ENCODE results near the gene CIB2.

Gene CIB2

DNA sequence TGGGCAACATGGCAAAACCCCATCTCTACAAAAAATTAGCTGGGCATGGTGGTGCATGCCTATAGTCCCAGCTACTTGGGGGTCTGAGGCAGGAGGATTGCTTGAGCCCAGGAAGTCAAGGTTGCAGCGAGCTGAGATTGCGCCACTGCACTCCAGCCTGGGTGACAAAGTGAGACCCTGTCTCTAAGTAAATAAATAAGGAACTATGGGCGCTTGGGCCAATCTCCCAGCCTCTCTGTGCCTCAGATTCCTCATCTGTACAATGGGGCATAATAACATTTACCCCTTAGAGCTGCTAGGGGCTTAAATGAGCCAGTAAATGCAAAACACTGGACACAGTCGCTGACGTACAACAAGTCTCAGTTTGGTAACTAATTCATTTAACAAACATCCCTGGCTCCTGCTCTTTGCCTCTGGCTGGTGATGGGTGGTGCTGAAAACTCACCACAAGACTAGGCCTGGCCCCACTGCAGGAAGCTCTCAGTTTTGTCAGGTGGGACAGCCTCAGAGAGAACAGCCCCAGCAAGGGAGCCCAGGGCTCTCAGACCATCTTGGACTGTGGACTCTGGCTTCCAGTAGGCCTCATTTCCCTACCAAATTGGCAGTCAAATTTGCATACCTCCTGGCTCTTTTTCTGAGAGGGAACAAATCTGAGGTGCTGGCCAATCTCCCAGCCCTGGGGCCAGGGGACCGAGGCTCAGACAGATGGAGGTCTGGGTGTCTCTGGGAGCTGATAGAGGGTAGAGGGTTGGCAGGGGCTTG is 47.4 kb downstream of the CIB2 start:
- no peak for DNase-seq (ENCODE audit: low spot score)

DNA sequence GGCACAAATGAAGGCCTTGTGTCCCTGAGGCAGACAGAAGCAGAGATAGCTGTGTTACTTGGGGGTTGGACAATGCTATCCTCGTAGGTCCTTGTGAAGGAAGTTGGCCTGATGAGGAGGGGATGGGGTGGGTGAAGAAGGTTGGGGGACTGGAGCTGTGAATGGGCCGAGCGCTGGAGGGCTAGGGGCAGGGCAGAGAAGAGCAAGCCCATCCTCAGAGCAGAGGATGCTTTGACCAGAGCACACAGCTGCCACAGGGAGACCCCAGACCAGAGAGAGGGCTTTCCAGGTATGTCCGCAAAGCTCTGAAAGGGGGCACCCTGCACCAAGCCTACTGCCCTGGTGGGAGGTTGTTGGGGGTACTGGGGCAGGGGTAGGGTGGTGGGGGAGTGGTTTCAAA is 48.1 kb downstream of the CIB2 start:
- DNase-seq (ENCODE audit: low spot score): no peak

DNA sequence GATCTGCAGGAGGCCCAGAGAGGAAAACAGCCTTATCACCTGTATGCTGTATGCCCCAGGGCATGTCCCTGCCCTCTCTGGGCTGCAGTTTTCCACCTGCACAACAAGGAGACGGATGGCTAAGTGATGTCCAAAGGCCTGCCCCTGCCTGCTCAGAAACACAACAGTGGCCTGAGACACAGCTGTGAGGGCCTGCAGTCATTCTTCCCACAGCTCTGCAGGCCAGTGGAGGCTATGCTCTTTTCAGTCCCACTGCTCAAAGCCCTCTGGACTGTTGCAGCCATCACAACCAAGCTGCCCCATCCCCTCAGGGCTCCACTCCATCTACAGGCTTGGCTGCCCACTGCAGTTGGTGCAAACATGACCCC is 48.5 kb downstream of the CIB2 start:
- DNase-seq (ENCODE audit: low spot score): no peak

DNA sequence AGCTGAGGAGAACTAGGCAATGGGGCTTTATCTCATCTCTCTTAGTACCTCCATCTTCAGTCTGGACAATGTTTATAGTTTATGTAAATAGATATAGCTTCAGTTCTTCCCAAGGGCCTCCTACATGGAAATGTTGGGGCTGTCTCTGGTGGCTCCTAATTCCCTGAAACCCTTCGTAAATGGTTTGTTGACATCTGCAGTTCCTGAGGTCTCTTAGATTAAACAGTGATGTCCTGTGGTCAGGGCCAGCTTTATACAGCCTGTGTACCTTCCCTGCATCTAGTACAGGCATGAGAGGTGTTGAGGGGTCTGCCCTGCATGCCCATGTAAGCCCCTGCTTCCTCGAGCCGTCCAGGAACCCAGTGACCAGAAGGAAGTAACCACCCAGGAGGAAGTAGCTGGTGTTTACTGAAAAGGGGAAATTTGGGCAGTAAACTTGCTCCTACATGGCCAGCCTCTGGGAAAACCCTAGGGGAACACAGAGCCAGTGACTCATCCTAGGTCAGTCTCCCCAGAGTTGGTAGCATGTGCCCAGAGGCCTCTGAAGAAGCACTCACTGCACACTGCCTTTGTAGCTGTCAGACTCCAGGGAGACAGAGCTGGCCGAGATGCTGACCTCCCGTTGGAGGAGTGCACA is 49.0 kb downstream of the CIB2 start:
- DNase-seq (ENCODE audit: low spot score): no peak

DNA sequence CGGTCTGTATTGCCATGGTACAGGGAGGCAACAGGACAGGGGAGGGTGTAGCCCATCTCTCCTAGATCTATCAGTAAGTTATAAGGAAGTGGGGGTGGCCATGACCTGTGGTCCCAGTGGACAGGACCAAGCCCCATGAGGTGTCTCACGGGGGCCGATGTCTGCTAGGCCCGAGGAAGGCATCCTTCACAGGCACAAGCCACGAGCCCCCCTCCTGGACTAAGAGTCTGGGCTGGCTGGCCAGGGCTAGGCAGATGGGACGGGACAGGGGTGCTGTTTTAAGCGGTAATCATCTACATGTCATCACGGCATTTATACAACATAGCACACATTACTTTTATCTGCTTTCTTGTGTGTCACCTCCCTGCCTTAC is 51.2 kb downstream of the CIB2 start:
- no peak for DNase-seq (ENCODE audit: low spot score)

DNA sequence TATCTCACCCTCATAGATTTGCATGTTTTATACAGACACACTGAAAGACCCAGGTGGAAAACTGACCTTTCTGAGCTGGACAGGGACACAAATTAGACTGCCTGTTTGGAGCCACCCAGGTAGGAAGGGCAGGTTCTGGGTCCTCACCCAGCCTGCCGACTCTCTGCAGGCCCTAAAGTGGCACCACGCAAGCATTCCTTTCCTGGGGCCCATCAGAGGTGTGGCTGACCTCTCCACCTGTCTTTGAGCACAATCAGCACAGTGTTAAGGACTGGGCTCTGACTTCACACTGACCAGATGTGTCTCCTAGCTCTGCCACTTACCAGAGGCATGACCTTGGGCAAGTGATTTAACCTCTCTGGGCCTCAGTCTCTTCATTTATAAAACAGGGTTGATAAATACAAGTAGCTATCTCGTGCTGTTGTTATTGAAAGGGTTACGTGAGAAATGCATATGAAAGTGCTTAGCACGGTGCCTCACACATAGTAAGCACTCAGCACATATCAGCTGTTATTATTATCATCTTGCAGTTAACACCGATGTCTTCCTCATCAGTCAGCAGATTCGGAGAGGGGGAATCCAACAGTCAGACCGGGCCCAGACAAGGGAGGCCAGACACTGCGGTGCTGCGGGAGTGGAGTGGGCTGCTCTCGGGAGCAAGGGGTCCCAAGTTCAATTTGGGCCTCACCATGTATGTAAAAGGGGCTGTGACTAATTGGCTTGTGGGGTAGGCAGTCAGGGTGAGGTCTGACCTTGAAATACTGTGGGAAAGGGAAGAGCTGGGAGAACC is 51.8 kb downstream of the CIB2 start:
- DNase-seq (ENCODE audit: low spot score): no peak

DNA sequence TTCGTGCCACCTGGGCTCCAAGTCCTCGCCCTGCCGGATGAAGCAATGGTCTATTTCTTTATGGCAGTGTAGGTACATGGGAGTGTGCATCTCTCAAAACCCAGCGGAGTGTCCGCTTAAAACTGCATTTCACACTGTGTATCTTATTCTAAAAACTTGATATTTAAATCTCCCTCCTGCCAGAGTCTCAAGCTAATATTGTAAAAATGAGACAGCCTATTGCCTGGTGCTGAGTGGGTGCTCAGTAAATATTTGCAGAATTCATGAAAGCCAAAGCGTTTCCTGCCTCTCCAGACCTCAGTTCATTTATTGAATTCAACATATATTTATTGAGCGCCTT is 53.4 kb downstream of the CIB2 start:
- no peak for DNase-seq (ENCODE audit: low spot score)

DNA sequence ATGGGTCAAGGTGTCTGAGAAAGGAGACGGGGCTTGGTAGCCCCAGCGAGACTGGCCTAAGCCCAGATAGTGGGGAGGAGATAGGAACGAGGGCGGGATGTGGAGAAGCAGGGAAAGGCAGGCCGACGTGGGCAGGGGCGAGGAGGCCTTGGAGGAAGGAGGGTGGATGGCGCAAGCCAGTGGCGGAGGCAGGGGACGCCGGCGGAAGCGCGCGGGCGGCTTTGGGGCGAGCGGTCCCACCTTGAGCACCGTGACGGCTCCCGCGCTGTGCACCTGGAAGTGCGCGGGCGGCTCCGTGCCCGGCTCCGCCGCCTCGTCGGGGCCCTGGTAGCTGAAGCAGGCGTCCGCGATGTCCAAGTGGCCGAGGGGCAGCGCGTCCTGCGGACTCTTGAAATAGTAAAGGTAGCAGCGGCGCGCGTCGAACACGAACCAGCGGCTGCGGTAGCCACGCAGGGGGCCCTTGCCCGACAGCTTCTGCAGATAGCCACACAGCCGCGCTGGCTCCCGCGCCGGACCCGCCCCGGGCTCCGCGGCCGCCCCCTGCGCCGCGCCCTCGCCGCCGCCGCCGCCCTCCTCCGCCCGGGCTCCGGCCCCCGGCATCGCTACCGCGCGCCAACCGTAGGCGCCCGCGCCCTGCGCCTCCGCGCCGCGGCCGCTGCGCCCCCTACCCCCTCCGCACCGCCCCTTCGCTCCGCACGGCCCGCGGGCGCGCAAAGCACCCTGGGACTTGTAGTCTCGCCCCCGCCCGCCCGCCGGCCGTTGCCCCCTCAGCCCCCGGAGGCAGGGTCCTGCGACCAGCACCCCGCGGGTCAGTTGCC is 54.0 kb downstream of the CIB2 start, which contains the start of gene TBC1D2B:
Gene TBC1D2B, minus strand, starts transcription at position 659 of the 818 bp plus-strand sequence. Its CDS starts 59 bp downstream, at position 600.
- peak; percentile 81 for DNase-seq (ENCODE audit: low spot score)

DNA sequence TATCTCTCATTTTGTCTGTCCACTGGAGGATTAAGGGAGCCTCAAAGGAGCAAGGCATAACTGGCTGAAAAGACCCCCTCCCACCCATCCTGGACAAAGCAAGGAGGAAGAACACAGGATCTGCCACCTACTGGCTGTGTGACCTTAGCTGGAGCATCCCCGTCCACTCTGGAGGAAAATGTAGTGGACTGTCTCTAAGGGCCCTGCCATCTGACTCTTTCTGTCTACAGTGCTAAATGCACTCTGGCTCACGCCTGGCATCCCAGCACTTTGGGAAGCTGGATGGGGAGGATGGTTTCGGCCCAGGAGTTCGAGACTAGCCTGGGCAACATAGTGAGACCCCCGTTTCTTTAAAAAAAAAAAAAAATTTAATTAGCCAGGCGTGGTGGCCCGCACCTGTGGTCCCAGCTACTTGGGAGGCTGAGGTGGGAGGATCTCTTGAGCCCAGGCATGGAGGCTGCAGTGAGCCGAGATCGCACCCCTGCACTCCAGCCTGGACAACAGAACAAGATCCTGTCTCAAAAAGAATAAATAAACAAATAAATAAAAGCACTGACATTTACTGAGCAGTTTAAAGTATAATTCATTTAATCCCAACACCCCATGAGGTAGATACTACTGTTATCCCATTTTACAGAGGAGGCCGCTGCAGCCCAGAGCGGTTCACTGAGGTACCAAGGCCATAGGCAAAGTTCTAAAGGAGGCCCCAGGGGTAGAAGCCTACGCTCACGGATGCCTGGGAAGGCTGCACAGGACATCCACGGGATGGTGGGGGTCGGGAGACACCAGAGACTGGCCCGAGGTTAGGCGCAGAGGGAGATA is 54.8 kb downstream of the CIB2 start:
- no peak for DNase-seq (ENCODE audit: low spot score)

DNA sequence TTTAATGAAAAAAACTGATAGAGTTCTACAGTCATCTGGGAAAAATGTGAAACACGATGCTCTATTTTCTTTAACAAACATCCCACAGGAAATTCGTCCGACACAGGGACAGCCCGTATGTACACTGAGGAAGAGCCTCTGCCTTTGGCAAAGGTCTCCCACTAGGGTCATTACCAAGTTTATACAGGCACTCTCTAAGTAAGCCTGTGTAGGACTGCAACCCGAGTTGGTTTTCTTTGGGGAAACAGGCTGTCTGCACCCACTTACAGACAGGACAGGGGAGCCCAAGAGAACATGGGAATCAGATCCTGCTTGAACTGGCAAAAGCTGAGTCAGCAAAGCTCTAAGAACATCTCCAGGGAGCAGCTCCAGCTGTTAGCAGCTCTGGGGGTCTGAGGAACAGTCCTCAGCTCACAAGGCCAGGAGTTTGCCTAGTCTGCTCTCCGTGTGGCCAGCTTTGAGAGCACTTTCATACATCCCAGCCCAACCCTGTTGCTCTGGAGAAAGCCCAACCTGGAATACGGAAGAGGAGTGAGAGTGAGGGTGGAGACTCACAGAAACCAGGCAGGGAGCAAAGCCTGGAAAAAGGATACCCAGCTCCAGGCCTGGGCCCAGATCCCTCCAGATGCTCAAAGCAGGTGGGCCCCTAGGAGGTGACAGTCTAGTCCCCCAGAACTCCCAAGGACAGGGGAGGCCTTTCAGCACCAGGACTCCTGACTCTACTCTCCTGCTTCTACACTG is 55.6 kb downstream of the CIB2 start:
- peak; percentile 70 for DNase-seq (ENCODE audit: low spot score)

DNA sequence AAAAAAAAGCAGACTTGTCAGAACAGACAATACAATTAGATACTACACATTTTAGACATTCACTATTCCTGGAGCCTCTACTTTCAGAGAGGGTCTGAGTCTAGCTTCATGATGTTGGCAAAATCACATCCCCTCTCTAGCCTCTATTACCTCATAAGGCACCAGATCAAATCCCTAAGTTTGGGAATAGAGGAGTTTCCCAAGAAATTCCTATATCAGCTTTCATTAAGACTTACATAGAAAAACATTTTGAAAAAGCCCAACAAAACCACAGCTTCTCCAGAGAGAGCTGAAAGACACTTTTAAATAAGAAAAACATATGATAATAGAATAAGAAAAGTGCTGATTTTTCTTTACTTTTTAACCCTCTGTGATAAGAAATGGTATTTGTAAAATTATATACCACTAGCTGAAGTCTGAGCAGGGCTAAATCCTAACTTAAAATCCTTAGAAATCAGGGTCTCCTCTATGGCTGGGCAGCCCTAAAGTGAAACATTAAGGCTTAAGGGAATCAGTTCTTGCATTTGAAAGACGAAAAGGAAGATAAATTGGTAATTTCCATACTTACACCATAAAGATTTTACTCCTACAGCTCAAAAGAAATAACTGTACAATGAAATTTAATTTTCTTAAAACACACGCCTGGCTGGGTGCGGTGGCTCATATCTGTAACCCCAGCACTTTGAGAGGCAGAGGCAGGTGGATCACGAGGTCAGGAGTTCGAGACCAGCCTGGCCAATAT is 58.0 kb downstream of the CIB2 start:
- no peak for DNase-seq (ENCODE audit: low spot score)

DNA sequence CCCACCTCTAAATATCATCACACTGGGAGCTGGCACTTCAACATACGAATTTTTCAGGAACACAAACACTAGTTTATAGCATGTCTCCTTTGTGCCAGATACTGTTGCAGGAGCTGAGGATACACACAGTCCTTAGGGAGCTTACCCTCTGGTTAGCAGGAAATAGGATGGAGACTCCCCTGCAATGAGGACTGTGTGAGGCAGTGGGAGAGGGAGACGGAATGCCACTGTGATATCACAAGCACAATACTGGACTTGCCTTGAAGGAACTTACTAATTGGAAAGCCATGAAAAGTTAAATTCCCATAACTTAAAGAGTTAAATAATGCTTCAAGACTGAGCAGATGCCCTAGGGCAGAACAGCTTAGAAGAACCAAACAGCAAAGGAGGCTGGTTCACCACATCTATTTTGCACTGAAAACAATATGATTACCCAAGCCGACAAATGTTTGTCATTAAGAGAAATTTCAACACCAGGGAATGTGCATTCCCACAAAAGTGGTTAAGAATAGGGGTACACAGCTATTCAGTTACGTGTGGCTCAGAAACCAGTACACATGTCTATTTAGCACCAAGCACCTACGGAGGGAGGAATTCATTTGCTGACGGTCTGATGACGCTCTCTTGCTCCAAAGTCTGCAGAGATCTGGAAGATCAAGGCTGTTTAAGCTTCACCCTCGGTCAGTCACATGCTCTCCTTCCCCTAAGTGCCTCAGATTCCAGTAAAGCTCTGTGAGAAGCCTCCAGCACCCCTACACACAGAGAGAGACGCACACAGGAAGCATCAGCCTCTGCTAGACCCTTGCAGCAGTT is 59.0 kb downstream of the CIB2 start:
- no peak for DNase-seq (ENCODE audit: low spot score)

DNA sequence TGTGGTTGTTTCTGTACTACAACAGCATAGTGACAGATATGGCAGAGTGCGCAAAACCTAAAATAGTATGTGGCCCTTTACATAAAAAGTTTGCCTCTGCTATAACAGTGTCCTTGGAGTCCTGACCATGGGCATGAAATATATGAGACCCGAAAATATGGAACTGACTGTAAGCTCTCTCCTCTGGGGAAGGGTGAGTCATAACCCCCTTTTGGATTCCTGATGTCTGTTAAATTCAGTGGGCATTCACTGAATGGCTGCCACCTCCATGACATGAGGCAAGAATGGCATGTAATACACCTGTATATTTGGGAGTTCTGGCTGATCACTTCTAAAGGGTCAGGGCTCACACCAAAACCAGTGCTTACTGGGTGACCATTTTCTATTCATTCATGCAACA is 59.9 kb downstream of the CIB2 start:
- DNase-seq (ENCODE audit: low spot score): no peak

DNA sequence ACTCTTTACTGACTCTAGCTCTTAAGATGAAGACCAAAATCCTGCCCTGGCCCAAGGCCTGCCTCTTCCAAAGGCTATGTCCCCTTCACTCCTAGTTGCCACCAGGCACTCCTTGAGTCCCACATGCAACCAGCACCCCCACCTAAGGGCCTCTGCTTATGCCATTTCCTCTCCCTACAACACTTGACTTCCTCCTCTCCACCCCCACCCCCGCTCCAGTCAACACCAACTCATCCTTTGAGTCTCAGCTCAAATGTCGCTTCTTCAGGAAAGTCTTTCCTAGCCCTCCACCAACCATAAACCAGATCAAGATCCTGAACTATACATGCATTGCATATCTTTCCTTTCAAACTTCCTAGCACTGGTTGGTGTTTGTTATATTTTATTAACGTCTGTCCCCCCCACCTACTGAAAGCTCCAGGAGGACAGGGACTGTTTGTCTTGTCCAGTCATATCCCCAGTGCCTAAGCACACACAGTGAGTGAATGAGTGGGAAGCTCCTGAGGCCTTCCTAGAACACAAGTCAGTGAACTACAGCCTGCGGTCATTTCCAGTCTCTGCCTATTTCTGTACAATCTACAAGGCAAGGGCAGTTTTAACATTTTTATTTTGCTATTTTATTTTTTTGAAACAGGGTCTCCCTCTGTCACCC is 61.1 kb downstream of the CIB2 start:
- no peak for DNase-seq (ENCODE audit: low spot score)

DNA sequence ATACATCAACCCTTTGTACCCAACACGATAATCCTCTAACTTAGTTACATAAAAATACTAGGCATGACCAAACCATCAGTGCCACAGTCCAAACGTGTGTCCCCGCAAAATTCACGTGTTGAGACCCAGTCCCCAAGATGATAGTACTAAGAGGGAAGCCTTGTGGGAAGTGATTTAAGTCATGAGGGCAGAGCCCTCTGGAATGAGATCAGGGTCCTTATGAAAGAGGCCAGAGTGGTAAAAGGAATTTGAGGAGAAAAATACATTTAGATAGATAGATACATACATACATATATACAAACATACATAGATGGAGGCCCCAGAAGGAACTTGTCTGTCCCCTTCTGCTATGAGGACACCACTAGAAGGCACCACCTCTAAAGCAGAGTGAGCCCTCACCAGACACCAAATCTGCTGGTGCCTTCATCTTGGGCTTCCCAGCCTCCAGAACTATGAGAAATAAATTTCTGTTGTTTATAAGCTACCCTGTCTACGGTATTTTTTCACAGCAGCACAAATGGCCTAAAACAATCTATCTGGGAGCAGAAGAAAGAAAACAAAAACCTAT is 61.7 kb downstream of the CIB2 start:
- no peak for DNase-seq (ENCODE audit: low spot score)

DNA sequence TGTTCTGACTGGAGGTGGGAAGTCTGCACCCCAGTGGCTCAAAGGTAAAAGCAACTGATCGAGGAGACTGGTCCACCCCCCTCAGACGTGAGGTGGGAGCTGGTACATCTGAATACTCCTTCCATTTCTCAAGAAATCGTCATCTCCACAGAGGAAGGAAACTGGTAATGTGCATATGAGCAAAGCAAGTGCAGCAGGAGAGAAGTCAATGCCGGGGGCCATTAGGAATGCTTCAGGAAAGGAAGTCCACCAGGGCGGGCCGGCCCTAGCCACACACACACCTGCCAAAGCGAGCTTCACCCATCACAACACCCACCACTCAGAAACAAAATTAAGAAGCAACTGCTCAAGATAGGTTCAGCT is 62.2 kb downstream of the CIB2 start:
- DNase-seq (ENCODE audit: low spot score): no peak

DNA sequence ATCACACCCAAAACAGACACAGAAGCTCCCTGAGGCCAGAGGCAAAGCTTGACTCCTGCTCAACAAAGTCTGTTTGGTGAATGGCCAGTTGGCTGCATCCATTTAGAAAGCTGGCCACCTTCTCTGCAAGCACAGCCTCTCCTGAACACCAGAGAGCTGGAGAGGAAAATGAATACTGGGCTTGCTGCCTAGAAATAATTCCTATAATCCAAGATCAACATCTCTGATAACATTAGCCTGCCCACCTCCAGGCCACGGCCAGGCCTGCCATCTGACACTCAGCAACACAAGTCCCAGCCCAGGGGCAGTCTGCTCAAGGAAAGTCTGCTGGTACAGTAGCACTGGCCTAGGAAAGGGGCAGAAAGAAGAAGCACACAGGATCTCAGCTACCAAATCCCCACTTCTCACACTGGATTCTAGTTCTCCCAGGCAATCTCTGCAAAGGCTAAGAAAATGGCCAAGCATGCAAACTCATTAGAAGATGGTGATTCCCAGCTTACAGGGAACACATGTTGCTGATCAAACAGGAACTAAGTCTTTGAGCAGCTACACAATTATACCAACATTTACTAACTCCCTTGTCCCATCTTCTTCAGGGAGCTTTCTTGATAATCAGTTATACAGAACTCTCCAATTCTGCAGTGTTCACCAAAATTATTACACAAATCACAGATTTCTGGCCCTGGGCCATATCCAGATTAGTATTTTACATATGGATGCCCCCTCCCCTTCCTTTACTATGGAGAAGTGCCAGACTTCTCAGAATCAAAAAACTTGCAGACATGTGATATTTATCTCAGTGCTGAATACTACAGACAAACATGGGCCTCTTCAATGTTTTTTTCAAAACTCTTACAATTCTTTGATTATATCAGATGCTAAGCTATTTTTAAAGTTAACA is 63.7 kb downstream of the CIB2 start:
- no peak for DNase-seq (ENCODE audit: low spot score)

Data from left forelimb (tissue), 1 donor.